ENCODE measurements around the gene VPS45.
"Not testable (repeated sequence)": the region's sequence is repeated elsewhere in the genome, so short reads cannot be mapped to it uniquely, and the experiment has no call there.

The VPS45 gene, protein sequence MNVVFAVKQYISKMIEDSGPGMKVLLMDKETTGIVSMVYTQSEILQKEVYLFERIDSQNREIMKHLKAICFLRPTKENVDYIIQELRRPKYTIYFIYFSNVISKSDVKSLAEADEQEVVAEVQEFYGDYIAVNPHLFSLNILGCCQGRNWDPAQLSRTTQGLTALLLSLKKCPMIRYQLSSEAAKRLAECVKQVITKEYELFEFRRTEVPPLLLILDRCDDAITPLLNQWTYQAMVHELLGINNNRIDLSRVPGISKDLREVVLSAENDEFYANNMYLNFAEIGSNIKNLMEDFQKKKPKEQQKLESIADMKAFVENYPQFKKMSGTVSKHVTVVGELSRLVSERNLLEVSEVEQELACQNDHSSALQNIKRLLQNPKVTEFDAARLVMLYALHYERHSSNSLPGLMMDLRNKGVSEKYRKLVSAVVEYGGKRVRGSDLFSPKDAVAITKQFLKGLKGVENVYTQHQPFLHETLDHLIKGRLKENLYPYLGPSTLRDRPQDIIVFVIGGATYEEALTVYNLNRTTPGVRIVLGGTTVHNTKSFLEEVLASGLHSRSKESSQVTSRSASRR

DNA sequence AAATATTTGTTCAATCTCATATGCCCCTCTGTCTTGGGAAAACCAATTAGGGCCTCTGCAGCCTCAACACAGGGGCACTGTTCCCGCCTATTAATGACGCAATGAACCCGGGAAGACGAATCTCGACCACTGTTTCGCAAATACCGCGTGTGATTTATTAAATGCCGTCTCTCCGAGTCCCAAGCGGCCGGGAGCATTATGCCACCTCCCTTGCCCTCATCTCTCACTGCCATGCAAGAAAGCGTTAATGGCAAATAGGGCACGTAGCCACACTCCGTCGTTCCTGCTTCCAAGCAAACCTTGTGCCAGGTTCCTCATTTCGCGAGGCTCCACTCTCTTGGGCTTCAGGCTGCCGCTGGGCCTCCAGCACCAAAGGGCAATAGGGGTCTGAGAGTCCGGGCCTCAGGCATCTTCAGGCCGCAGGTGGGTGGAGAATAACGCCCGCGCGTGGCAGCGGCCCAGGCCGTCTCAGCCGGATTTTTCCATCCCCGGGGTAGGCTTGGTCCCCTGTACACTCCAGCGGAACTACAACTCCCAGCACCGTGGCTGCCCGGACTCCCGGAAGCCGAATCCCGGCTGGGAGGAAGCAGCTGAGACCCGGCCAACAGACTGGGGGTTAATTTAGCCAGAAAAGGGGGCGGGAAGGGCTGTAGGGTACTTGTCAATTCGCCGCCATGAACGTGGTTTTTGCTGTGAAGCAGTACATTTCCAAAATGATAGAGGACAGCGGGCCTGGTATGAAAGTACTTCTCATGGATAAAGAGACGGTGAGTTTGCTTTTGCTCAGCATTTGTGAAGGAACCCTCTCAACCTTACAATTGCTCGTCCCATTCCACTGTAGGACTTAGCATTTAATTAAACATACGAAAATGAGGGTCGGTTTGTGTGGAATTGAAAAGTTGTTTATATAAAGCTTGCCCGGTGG, at the start of gene VPS45:
Gene VPS45, plus strand, starts transcription at position 593 of the 925 bp plus-strand sequence. Its CDS starts 82 bp downstream, at position 675.
- DNase-seq = no peak

DNA sequence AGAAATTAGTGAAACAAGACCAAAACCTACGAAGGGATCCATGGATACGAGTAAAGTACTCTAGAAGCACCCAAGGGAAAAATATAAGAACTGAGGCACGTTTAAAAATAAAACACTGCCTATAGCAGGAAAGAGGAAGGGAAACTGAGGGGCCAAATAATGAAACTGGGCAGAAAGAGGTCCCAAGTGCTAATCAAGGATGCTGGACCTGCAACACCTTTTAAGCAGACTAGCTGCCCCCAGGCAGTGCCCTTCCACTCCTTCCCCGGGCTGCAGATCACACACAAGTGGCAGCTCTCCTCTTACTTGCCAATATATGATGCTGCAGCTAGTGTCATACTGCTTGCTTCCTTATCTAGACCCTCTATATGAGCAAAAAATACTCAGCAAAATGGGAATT, 49.4 kb upstream of the VPS45 start:
- no peak for DNase-seq

DNA sequence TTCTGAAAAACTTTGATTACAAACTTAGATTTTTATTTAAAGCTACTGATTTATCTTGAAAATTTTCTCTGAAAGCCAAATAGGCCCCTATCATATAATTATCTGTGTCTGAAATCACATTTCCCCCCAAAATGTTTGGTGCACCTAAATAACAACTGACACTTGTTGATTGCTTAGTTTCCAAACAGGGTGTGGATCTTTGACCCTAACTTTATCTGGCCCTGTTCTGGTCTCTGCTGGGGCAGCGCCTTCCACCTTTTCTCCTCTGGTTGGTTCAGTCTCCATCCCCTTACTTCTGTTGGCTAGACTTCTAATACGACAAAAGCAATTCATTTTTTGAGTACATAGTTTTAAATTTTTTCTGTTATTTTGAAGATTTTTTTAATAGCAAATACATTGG, 46.9 kb upstream of the VPS45 start:
- DNase-seq = no peak

DNA sequence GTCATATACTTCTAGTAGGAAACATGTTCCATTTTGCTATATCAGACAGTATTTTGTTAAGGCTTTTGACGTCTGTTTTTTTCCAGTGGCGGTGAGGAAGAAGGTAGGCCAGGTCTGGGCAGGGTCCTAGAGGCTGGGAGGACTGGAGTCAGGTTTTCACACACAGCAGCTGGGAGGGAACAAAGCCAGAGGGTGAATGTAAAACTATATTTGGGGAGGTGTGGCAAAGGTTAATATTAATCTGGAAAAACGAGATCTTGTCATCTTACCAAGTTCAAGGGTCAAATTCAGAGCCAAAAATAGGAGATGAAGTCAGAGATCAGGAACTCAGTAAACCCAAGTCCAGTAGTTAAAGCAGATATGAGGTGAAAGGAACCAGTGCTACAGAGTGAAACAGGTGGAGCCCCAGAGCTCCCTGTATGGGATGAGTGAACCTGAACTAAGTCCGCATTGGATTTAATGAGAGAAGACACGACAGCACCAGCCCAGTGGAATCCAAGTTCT, 46.3 kb upstream of the VPS45 start:
- DNase-seq = no peak

DNA sequence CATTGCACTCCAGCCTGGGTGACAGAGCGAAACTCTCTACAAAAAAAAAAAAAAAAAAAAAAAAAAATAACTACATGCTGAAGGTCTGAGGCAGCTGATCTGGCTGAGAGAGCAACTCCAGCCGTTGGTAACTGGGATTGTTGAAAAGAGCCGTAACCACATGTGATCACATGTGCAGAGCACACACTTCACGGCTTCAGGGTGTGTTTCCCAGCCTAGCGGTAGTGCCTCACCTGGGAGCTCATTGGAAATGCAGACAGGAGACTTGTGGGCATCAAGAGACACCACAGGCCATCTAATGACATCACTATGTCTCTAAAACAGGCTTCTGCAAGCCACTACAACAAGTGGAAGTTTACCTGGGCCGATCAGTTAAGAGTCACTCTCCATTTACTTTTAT, 45.2 kb upstream of the VPS45 start:
- DNase-seq = no peak

DNA sequence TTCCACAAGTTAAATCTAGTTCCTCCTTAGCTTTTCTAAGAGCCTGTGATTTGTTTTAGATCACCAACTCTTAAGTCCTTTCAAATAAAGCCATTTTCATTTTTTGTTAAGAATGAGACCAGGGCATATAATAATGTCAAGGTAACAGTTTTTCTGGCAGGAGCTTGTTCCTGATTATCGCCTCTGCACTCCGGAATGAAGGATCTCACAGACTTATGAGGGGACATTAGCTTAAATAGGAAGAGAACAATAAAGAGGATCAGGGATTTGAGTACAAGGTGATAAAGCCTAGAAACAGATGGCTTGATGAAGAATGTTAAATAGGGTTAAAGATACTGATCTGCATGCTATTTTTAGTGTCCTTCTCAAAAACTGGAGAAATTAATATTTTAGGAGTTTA, 43.4 kb upstream of the VPS45 start:
- DNase-seq = no peak

DNA sequence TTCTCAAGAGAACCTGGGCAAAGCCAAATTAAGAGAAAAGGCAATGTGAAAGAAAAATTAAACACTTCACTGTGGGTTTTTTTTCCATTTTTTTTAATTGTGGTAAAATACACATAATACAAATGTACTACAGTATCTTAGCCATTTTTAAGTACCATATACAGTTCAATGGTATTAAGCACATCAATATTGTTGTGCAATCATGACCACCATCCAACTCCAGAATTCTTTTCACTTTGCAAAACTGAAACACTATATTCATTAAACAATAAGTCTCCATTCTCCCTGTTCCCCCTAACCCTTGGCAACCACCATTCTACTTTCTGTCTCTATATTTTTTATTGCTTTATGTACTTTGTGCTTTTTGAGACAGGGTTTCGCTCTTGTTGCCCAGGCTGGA, 39.3 kb upstream of the VPS45 start:
- no peak for DNase-seq

DNA sequence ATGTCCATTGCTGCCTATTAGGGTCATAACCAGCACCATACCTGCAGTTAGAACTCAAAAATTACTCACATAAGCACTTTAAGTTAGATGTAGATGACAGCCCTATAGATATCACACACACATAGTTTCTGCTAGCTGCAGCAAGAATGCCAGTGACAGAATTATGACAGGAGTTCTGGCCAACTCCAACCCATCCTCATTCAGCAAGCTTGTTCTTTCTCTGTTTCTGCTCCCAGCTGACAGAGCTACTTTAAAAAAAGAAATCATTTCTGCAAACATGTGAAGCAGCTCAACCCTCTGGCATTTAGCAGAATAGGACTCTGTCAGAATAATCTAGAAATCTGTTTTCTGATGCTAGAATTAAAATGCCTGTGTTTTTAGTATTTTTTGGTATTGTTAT, 33.2 kb upstream of the VPS45 start:
- DNase-seq = no peak

DNA sequence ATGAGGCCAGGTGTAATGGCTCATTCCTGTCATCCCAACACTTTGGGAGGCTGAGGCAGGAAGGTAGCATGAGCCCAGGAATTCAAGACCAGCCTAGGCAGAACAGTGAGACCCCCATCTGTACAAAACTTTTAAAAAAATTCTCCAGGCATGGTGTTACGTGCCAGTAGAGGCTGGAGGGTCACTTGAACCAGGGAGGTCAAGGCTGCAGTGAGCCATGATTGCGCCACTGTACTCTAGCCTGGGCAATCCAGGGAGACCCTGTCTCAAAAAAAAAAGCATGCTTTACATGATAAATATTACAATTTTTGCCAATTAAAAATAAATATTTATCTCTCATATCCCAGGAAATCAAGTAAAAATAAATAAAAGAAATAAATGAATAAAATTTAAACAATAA, 17.6 kb upstream of the VPS45 start:
- no peak for DNase-seq

DNA sequence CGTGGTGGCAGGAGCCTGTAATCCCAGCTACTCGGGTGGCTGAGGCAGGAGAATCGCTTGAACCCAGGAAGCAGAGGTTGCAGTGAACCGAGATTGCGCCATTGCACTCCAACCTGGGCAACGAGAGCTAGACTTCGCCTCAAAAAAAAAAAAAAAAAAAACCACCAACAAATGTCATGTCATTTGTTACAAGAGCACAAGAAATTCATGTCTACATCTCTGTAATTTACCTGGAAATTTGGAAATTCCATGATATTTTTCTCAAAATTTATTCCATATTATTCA, 16.5 kb upstream of the VPS45 start:
- DNase-seq = no peak

DNA sequence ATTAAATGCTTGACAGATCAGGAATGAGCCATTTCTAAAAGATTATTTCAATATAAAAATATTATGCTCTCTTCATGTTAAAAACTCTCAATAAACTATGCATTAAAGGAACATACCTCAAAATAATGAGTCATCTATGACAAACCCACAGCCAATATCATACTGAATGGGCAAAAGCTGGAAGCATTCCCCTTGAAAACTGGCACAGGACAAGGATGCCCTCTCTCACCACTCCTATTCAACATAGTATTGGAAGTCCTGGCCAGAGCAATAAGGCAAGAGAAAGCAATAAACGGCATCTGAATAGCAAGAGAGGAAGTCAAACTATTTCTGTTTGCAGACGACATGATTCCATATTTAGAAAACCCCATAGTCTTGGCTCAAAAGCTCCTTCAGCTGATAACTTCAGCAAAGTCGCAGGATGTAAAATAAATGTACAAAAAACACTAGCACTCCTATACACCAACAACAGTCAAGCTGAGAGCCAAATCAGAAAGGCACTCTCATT, 15.6 kb upstream of the VPS45 start:
- DNase-seq = not testable (repeated sequence)

DNA sequence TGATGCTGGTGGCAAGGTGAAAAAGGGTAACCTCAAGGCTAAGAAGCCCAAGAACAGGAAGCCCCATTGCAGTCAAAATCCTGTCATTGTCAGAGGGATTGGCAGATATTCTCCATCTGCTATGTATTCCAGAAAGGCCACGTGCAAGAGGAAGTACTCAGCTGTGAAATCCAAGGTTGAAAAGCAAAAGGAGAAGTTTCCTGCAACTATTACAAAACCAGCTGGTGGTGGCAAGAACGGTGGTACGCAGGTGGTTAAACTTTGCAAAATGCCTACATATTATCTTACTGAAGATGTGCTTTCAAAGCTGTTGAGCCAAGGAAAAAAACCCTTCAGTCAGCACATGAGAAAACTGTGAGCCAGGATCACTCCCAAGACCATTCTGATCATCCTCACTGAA, 13.7 kb upstream of the VPS45 start:
- DNase-seq = peak; percentile 79

DNA sequence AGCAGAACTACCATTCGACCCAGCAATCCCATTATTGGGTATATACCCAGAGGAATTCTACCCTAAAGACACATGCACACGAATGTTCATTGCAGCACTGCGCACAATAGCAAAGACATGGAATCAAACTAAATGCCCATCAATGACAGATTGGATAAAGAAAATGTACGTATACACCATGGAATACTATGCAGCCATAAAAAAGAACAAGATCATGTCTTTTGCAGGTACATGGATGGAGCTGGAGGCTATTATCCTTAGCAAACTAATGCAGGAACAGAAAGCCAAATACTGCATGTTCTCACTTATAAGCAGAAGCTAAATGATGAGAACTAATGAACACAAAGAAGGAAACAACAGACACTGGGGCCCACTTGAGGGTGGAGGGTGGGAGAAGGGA, 12.1 kb upstream of the VPS45 start:
- DNase-seq = not testable (repeated sequence)

DNA sequence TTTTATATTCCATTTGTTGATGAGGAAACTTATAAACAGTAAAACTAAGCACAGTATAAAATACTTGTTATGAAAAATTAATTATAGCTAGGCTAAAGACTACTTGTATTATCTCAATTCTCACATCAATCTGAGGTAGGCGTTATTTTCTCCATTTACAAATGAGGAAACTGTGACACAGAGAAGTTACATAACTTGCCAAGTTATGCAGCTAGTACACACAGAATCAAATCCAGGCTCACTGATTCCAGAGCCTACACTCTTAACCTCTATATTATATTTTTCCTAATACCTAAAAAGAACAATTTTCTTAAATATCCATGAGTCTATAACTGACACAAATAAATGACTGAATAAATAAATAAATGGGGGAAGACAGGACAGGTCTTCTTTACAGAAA, 11.2 kb upstream of the VPS45 start:
- no peak for DNase-seq

DNA sequence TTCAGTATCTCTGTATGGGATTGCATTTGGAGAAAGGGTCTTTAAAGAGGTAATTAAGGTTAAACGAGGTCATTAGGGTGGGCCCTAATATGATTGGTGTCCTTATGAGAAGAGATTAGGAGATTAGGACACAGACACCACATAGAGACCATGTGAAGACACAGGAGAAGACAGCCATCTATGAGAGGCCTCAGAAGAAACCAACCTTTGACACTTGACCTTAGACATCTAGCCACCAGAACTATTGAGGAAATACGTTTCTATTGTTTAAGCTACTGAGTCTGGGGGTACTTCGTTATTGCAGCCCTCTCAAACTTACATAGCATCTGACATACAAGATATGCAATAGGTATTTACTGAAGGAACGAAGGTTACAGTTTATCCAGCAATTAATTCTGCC, 7.3 kb upstream of the VPS45 start:
- DNase-seq = no peak

DNA sequence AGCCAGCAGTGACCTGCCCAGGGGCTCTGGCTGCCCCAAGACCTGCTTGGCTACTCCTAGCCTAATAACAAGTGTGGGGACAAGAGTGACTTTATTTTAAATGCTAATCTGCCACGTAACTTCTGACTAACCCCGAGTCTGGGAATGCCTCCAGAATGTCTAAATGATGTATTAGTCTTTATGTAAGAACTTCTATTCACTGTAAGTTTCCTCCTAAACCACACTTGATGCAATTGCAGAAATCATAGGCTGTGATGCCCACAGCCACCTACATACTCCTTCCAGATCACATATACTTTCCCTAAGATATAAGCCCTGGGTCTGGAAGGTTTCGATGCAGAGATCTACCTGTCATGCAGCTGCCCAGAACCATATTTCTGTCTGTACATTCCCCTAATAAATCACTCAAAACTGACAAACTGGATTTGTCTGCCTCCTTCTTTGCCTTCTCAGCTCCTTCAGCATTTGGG, 5.9 kb upstream of the VPS45 start:
- DNase-seq = no peak

DNA sequence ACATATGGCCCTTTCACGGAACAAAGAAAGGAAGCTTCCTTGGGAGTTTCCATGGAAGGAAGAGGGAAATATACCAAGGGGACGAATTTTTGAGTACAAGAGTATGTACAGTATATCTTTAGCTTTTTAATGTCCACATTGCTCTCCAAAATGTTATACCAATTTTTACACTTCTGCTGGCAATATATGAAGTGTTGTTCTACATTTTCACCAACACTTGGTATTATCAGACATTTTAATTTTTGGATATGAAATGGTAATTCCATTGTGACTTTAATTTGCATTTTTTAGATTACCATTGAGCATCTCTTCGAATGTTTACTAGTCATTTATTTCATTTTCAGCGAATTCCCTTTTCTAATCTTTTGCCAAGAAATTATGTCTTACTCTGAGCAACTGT, 5.5 kb upstream of the VPS45 start:
- DNase-seq = no peak

DNA sequence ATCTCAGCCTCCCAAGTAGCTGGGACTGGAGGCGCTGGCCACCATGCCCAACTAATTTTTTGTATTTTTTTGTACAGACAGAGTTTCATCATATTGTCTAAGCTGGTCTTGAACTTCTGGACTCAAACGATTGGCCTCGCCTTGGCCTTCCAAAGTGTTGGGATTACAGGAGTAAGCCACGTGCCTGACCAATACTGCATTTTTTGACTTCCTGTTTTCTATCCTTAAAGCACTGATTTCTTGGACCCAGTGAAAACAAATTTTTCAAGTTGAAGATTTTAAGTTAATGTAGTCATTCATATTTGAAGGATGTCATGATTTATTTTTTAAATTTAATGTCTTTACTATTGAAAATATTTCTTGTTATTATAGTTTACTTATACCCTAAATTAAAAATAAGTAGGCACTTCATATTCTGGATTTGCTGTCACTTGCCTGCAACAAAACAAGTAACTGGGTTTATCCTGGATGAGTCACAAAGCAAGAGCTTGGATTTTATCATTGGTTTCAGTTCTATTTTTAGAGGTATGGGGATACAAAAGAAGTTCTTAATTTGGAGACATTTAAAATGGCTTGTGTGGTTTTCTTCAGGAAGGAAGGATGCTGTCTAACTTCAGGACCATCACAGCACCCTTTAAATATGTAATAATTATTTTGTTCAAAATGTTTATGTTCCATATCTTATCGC, 2.2 kb upstream of the VPS45 start:
- DNase-seq = no peak

DNA sequence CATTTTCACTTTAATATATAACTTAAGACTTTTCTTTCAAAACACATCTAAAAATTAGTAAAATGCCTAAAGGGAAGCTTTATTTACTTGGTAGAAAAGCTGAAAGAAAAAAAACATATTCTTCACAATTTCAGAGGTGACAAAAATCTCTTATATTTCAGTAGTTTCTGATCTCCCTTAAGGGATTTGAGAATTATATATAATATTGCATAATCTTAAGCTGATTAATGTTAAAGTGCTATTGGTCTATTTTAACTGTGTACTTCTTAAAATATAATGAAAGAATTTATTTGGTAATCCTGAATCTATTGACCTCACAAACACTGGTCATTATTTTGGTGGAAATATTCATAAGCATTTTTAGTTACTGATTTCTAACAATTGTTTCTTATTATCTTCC, 1.2 kb upstream of the VPS45 start:
- DNase-seq = no peak

DNA sequence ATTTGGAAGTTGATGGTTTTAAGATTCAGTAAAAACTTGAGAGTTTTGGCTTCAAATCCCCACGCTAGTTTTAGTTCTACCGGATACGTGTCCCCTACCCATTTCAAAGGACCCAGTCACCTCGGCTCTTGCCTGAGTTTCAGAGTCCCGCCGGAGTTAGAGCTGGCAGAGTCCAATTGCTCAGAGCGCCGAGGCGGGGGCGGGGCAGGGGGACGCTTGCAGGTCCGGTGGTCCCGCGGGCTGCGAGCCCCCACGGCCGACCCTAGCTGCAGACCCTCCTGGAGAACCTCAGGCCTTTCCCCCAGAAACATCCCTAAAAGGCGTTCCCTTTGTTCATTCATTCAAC, 765 bp upstream of the VPS45 start:
- DNase-seq = no peak

DNA sequence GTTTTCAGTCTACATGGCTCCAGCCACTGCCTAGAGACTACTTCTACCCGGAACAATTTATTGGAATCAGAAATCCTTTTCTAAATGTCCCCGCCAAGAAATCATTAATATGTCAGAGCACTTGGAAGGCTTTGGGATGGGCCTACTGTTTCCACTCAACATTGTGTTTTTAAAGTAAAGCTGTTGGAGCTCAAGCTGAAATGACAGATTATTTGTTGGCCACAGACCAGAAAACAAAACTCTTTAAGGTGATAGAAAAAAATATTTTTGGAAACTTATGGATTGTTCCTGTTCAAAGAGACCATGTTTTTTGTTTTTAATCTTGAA, 496 bp downstream of the VPS45 start:
- no peak for DNase-seq

DNA sequence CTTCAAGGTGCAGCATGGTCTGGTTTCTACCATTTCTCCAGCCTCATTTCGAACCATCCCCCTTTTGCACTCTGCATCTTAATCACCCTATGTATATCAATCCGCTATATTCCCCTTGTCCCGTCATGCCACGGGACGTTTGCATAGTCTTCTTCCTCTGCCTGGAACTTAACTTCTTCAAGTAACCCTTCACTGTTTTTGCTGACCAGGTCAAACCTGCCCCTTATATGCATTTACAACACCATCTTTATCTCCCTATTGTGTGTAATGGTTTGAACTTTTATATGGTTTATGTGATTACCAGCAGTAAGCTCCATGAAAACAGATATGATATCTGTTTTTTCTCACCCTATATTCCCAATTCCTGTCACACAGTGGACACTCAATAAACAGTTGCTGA, 2.3 kb downstream of the VPS45 start:
- no peak for DNase-seq

DNA sequence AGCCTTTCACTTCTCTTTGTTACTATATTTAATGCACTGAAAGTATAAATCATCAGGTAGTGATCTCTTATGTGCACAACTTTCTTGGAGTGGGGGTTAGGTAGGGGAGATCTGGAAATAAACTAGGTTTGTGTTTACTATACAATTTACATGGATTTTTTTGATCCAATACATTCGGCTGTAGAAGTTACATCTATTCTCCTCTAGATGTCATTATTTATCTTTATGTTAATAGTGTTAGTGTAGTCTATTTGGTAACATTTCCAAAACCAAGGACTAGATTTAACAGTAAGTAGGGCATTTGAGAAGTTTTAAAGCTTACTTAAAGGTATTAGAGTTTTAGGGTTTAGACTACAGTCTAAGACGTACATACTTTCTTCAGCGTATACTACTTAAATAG, 5.4 kb downstream of the VPS45 start:
- DNase-seq = no peak

Measured in SIG-M5 (cell line).